PC-9 (cell line): ENCODE data around the gene SETD5. TPM values are rescaled to one million over a fixed set of nuclear protein-coding genes. Genes with fewer than 3 reads are reported as not detected.
A peak's percentile ranks its signal among the peaks of the same experiment; 100 is the strongest.

Source experiments
- BruUV-seq: library from RNA; stranded (reverse); fragments of 400-500 nt; replicated peaks from 2 replicates; lab custom pipeline; 2021; lab: Mats Ljungman, UMichigan
- CTCF ChIA-PET: fragments of 300-600 bp; sonication (Branson Sonifier 250); formaldehyde crosslinking; loops from one replicate; lab custom pipeline; 2022; ENCODE audit warnings: antibody characterized with exemption; lab: Charles Lee
- POLR2A ChIA-PET: fragments of 300-600 bp; sonication (Branson Sonifier 250); formaldehyde crosslinking; loops from one replicate; lab custom pipeline; 2022; ENCODE audit warnings: antibody characterized with exemption; ENCODE audit not compliant: unreplicated experiment; lab: Charles Lee
- DNase-seq, 2 experiments: peaks; one replicate each; pipeline versions ENCODE4 v3.0.0 to v3.0.0-alpha.2; 2015 to 2022; ENCODE audit warnings: mixed read lengths in 1 of 2
- H2AFZ ChIP-seq: fragments of 200-600 bp; sonication (generic); 2 replicates; pipeline ENCODE4 v1.8.1; 2017; ENCODE audit warnings: antibody characterized with exemption
- H3F3A ChIP-seq: fragments of 200-600 bp; sonication (generic); 2 replicates; pipeline ENCODE4 v1.8.1; 2017; ENCODE audit warnings: antibody characterized with exemption, mild to moderate bottlenecking, low read depth; ENCODE audit not compliant: insufficient read depth
- H3K27ac ChIP-seq: fragments of 200-600 bp; sonication (generic); 2 replicates; pipeline ENCODE4 v1.6.1; 2016; ENCODE audit warnings: mixed run types
- H3K27me3 ChIP-seq: fragments of 200-600 bp; sonication (generic); 2 replicates; pipeline ENCODE4 v1.6.1; 2016; ENCODE audit warnings: low read depth, mixed run types; ENCODE audit not compliant: insufficient read depth
- H3K36me3 ChIP-seq: fragments of 200-600 bp; sonication (generic); 2 replicates; pipeline ENCODE4 v1.6.1; 2016; ENCODE audit warnings: low read depth, mixed run types
- H3K4me1 ChIP-seq: fragments of 200-600 bp; sonication (generic); replicated peaks from 2 replicates; pipeline ENCODE4 v1.6.1; 2016; ENCODE audit warnings: mixed run types; ENCODE audit not compliant: insufficient read depth
- H3K4me2 ChIP-seq: fragments of 200-600 bp; sonication (generic); 2 replicates; pipeline ENCODE4 v1.6.1; 2017; ENCODE audit warnings: mixed run types
- H3K4me3 ChIP-seq: fragments of 200-600 bp; sonication (generic); 2 replicates; pipeline ENCODE4 v1.6.1; 2016; ENCODE audit warnings: mixed run types
- H3K79me2 ChIP-seq: fragments of 200-600 bp; sonication (generic); 2 replicates; pipeline ENCODE4 v1.6.1; 2017; ENCODE audit warnings: low read depth, mixed run types
- H3K9me2 ChIP-seq: fragments of 200-600 bp; sonication (generic); 2 replicates; pipeline ENCODE4 v1.8.1; 2017; ENCODE audit warnings: mild to moderate bottlenecking; ENCODE audit not compliant: insufficient read depth
- H3K9me3 ChIP-seq: fragments of 200-600 bp; sonication (generic); 2 replicates; pipeline ENCODE4 v1.8.1; 2016; ENCODE audit warnings: low read depth; ENCODE audit not compliant: insufficient read depth
- H4K20me1 ChIP-seq: fragments of 200-600 bp; sonication (generic); 2 replicates; pipeline ENCODE4 v1.8.1; 2017; ENCODE audit not compliant: insufficient read depth
- CTCF ChIP-seq: fragments of 200-600 bp; sonication (generic); conservative IDR thresholded peaks from 2 replicates; pipeline ENCODE4 v1.6.1; 2017; ENCODE audit warnings: mixed run types, antibody characterized with exemption, mild to moderate bottlenecking, moderate library complexity
- EZH2 ChIP-seq: fragments of 200-600 bp; sonication (generic); IDR thresholded peaks from 2 replicates; pipeline ENCODE4 v1.8.0; 2017; ENCODE audit warnings: antibody characterized with exemption, low read depth
- intact Hi-C: fragments of 100-400 bp; cut with micrococcal nuclease; formaldehyde crosslinking; loops from one replicate; pipeline ENCODE4 v1.10.0; 2022; ENCODE audit not compliant: unreplicated experiment
- total RNA-seq: library from RNA; stranded (reverse); gene quantifications from 2 replicates; pipeline ENCODE4 v1.2.3, GENCODE V29; 2021

The SETD5 gene
- total RNA-seq, 1 experiment from 2014 or later: 140 TPM

GRCh38 chr3:9384141-9384828, 13.1 kb upstream of the SETD5 start:
- Histone ChIP-seq H3K4me1 (no peaks in the 10 kb centered on the region), H3K4me3 (no peak overlapping the region), H3K36me3 (peaks cover 46% of the 10 kb centered on the region), H3K4me2 (no peak overlapping the region), H4K20me1 (peaks cover 39% of the 10 kb centered on the region), H3K27me3 (no peaks in the 10 kb centered on the region), H3K9me3 (no peaks in the 10 kb centered on the region), H3K9me2 (no peaks in the 10 kb centered on the region), H2AFZ (no peak overlapping the region), H3K79me2 (peaks cover 13% of the 10 kb centered on the region), H3K27ac (no peak overlapping the region), H3F3A (peaks cover 73% of the 10 kb centered on the region)
- intact Hi-C loops: no loop called here
- DNase-seq: no peak
- TF ChIP-seq CTCF (no peak), EZH2 (no peak)
- no TSS peak for BruUV-seq
- CTCF ChIA-PET: no interaction called here
- POLR2A ChIA-PET: interaction anchor here (0.6 kb wide), 1 partner anchor 24 kb away, joined by 3 read pairs; no protein-coding TSS in a partner anchor

- H3F3A ChIP-seq: peaks cover 82% of the 10 kb centered on the region
- peak overlapping the region; percentile 11; the same call in 1 of the 2 replicates for H3K27ac ChIP-seq
- peaks cover 48% of the 10 kb centered on the region for H4K20me1 ChIP-seq
- no peaks in the 10 kb centered on the region for H3K4me1 ChIP-seq
- H3K4me2 ChIP-seq: no peak overlapping the region
- no peaks in the 10 kb centered on the region for H3K9me2 ChIP-seq
- H3K79me2 ChIP-seq: peaks cover 22% of the 10 kb centered on the region
- intact Hi-C loops: loop anchor here (5.0 kb wide), 1 partner anchor 37 kb away; no protein-coding TSS in a partner anchor
- BruUV-seq: no TSS peak
- H3K27me3 ChIP-seq: no peaks in the 10 kb centered on the region
- no peak for DNase-seq
- POLR2A ChIA-PET: interaction anchor here (0.6 kb wide), 1 partner anchor 52 kb away, joined by 3 read pairs; no protein-coding TSS in a partner anchor
- peaks cover 55% of the 10 kb centered on the region for H3K36me3 ChIP-seq
- CTCF ChIA-PET: no interaction called here
- no peak overlapping the region for H3K4me3 ChIP-seq
- TF ChIP-seq CTCF (no peak), EZH2 (no peak)
- no peak overlapping the region for H2AFZ ChIP-seq
- H3K9me3 ChIP-seq: no peaks in the 10 kb centered on the region
These were observed 12.0 kb upstream of the SETD5 start for GRCh38 chr3:9385187-9386077.

- Histone ChIP-seq H3K4me2 (no peak overlapping the region), H3K27ac (no peak overlapping the region), H3K4me1 (no peaks in the 10 kb centered on the region), H4K20me1 (peaks cover 52% of the 10 kb centered on the region), H2AFZ (no peak overlapping the region), H3K36me3 (peaks cover 61% of the 10 kb centered on the region), H3K27me3 (no peaks in the 10 kb centered on the region), H3K79me2 (peaks cover 28% of the 10 kb centered on the region), H3F3A (peaks cover 86% of the 10 kb centered on the region), H3K9me3 (no peaks in the 10 kb centered on the region), H3K4me3 (no peak overlapping the region), H3K9me2 (no peaks in the 10 kb centered on the region)
- DNase-seq: no peak
- TF ChIP-seq EZH2: no peak
- TF ChIP-seq CTCF: no peak
- CTCF ChIA-PET: no interaction called here
- POLR2A ChIA-PET: interaction anchor here (0.6 kb wide), 1 partner anchor 51 kb away, joined by 3 read pairs; no protein-coding TSS in a partner anchor
- BruUV-seq: no TSS peak
- intact Hi-C loops: loop anchor here (5.0 kb wide), 1 partner anchor 36 kb away; no protein-coding TSS in a partner anchor
These were observed 11.3 kb upstream of the SETD5 start for GRCh38 chr3:9386078-9386459.
